Activated T-cell treated with anti-CD3 and anti-CD28 coated beads, Interleukin-2, amount 50 U/mL, for 4 hours (primary cell): Measurements from ENCODE around the gene ITGAL. TPM values are rescaled to one million over a fixed set of nuclear protein-coding genes. Genes with fewer than 3 reads are reported as not detected.

Source experiments
- ATAC-seq, 2 donors: fragments of 200-7000 bp; cut with Tn5 transposase; one replicate each; pipeline ENCODE4 v1.10.0; 2021
- DNase-seq: peaks from one replicate; pipeline ENCODE4 v3.0.0-alpha.2; 2020
- H3K27me3 Mint-ChIP-seq: one replicate; pipeline ENCODE4 v1.8.0; 2021; ENCODE audit warnings: low read depth, mixed read lengths
- H3K36me3 Mint-ChIP-seq: one replicate; pipeline ENCODE4 v1.8.0; 2022; ENCODE audit warnings: mixed read lengths; ENCODE audit not compliant: insufficient read depth
- H3K4me1 Mint-ChIP-seq: one replicate; pipeline ENCODE4 v1.8.0; 2021; ENCODE audit warnings: low read depth, mixed read lengths
- H3K4me3 Mint-ChIP-seq: one replicate; pipeline ENCODE4 v1.8.0; 2021; ENCODE audit warnings: mild to moderate bottlenecking, moderate library complexity, mixed read lengths
- H3K9me3 Mint-ChIP-seq: one replicate; pipeline ENCODE4 v1.8.0; 2021; ENCODE audit warnings: mixed read lengths
- total RNA-seq, 3 donors: library from RNA; stranded (reverse); gene quantifications; one replicate each; pipeline ENCODE4 v1.2.1, GENCODE V29; 2021

ITGAL gene
- total RNA-seq, 3 donors from 2014 or later, result 193 to 259 (median 220) TPM

GRCh38 chr16:30523768-30524574 lies 51.4 kb downstream of the ITGAL start:
- ATAC-seq (no peak), DNase-seq (no peak)
- no peaks in the 10 kb centered on the region for H3K9me3 Mint-ChIP-seq
- peaks cover 16% of the 10 kb centered on the region for H3K4me1 Mint-ChIP-seq
- no peak overlapping the region for H3K4me3 Mint-ChIP-seq
- no peaks in the 10 kb centered on the region for H3K27me3 Mint-ChIP-seq
- H3K36me3 Mint-ChIP-seq, result peaks cover 16% of the 10 kb centered on the region

DNA sequence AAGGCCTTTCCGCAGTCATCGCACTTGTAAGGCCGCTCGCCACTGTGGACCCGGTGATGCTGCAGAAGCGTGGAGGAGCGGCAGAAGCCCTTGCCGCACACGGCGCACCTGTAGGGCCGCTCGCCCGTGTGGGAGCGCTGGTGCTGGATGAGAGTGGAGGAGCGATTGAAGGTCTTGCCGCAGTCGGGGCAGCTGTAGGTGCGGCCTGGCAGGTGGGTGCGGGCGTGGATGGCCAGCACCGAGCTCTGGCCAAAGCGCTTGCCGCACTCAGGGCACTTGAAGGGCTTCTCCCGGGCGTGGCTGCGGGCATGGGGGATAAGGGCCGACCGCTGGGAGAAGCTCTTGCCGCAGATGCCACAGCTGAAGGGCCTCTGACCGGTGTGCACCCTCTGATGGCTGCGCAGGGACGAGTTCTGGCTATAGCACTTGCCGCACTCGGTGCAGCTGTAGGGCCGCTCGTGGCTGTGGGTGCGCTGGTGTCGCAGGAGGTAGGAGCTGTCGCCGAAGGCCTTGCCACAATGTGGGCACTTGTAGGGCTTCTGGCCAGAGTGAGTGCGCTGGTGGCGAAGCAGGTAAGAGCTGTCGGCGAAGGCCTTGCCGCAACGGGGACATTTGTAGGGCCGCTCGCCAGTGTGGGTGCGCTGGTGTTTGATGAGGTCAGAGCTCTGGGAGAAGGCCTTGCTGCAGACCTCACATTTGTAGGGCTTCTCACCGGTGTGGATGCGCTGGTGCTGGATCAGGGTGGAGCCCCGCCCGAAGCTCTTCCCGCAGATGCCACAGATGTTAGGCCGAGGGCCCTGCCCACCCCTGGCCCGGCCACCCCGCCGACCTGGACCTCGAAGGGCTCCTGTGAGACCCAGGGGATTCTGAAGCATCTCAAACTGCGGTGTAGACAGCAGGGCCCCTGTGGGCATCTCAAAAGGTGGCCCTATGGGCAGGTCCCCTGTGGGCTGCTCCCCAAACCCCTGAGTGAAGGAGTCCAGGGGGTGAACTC lies 52.3 kb downstream of the ITGAL start:
- DNase-seq, result no peak
- H3K9me3 Mint-ChIP-seq, result no peaks in the 10 kb centered on the region
- H3K4me3 Mint-ChIP-seq, result peak overlapping the region; percentile 24
- no peak for ATAC-seq
- H3K27me3 Mint-ChIP-seq, result no peaks in the 10 kb centered on the region
- H3K36me3 Mint-ChIP-seq, result peaks cover 10% of the 10 kb centered on the region
- peaks cover 19% of the 10 kb centered on the region for H3K4me1 Mint-ChIP-seq

GRCh38 chr16:30525844-30526136 lies 53.2 kb downstream of the ITGAL start:
- no peaks in the 10 kb centered on the region for H3K9me3 Mint-ChIP-seq
- peaks cover 27% of the 10 kb centered on the region for H3K4me1 Mint-ChIP-seq
- peaks cover 7% of the 10 kb centered on the region for H3K36me3 Mint-ChIP-seq
- H3K27me3 Mint-ChIP-seq, result no peaks in the 10 kb centered on the region
- H3K4me3 Mint-ChIP-seq, result peak overlapping the region; percentile 82
- no peak for DNase-seq
- ATAC-seq, result no peak

DNA sequence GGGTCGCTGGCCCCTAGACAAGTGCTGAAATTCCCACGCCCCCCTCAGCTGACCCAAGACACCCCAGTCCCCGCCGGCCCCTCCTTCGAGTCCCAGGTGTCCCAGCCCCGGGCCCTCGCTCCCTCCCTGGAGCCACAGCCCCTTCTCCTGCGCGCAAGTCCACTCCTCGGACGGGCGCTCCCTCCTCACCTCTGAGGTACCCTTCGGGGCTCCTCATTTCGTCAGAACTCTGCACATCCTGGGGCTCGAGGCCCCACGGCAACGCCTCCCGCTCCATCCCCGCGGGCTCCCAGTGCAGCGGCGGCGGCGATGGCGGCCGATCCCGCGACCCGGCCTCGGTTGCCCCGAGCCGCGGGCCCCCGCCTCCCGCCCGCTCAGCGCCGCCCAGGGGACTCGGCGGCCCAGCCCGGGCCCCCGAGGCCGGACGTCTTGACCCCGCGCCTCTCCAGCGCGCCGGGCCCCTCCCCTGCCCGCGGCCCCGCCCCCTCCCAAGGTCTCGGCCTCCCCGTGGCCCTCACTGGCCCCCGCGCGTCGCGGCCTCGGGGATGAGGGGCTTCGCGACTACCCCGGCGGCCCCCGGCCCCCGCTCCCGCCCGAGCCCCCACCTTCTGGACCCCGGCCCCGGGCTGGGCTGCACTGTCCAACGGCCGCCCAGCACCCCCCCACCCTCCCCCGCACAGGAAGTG lies 53.7 kb downstream of the ITGAL start, which contains the start of gene ZNF768:
TSS of gene ZNF768 (minus strand) at position 430 of the 686 bp plus-strand sequence. CDS start at position 277, 153 bp downstream.
- Mint-ChIP-seq H3K27me3 (no peaks in the 10 kb centered on the region), H3K4me3 (peak within 1 kb of the TSS; percentile 82), H3K36me3 (peaks cover 7% of the 10 kb centered on the region), H3K4me1 (peaks cover 30% of the 10 kb centered on the region), H3K9me3 (no peaks in the 10 kb centered on the region)
- ATAC-seq, result peak; percentile 21 to 30
- DNase-seq, result no peak

DNA sequence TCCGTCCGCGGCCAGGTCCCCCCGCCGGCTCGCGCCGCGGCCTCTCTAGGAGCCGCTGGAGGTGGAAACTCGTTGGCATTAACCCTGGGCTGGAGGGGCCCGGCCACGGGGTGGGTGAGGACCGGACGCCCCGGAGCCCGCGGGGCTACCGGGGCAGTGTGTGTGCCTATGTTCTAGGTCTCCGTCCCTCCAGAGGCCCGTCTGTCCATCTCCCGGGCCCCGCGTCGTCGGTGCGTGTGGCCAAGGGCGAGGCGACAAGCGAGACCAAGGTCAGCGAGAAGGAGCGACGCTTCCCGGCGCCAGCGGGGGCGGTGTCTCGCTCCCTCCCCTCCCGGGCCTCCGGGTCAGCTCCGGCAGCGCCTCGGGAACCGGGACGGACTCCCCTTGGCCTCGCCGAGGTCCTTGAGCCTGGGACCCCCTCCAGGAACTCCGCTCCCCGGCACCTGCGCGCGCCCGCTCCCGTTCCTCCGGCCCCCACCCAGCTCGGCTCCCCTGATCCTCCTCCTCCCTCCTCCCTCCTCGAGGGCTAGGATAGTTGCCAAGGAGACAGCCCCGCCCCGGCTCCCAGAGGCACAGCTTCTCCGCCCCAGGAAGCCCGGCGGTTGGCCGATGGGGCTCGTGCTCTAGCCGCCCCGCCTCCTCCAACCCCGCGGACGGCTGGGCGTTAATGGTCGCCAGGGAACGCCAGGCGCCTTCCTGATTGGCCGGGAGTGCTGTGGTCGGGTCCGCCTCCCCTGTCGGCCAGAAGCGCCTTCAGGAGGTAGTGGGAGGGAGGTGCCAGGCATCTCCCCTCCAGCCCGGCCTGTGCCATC lies 54.5 kb downstream of the ITGAL start:
- Mint-ChIP-seq H3K4me1 (peaks cover 31% of the 10 kb centered on the region), H3K27me3 (no peaks in the 10 kb centered on the region), H3K36me3 (peaks cover 4% of the 10 kb centered on the region), H3K4me3 (peak overlapping the region; percentile 79), H3K9me3 (no peaks in the 10 kb centered on the region)
- DNase-seq (peak; percentile 82), ATAC-seq (peak; percentile 87 to 90)

DNA sequence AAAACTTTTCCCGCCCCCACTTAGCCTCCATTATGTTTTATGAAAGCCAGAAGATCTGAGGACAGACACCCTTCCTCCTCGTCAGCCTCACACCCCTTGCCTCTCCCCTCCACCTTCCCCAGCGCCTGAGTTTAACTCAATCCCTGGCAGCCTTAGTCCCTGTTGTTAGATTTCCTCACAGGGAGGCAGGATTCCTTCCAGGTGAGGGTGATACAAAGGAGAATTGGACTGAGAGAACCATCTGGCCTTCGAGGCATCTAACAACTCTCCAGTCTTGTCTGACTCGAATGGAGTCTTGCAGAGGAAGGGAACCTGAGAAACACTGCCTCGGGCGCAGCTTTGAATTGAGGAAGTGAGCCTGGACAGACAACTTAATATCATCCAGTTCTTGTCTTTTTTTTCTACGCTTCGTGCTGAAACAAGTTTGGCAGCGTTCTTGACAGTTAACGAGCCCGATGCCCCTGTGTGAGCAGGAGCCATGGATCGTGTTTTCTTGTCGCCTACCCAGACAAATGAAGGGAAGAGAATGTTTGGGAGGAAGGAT lies 55.2 kb downstream of the ITGAL start:
- ATAC-seq, result no peak
- Mint-ChIP-seq H3K27me3 (no peaks in the 10 kb centered on the region), H3K36me3 (no peaks in the 10 kb centered on the region), H3K4me3 (peak overlapping the region; percentile 79), H3K4me1 (peaks cover 31% of the 10 kb centered on the region), H3K9me3 (no peaks in the 10 kb centered on the region)
- DNase-seq, result no peak

DNA sequence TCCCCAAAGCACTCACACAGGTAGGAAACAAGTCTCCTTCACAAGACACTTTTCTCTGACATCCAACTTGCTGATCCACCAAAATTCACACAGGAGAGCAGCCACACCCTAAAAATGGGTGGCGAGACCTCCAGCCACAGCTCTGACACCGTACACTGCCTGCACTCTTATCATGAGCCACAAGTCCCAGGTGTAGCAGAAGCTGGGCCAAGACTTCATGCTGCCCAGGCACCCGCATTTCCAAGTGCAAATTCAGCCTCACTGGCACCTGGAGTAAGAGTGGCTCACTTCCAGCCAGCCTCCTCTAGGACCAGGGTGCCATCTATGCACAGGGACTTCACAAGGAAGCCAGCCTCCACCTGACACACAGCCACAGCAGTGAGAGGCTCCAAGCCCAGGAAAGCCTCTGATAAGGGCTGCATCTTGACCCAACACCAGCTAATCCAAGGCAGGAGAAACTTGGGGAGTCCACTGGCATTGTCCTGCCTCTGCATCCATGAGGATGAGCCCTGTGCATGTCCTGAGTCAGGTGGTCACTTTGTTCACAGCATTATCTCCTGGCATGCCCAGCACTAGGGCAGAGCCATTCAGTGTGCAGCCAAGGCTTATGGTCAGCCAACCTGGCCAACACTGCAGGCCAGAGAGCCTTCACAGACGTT lies 56.4 kb downstream of the ITGAL start:
- Mint-ChIP-seq H3K9me3 (no peaks in the 10 kb centered on the region), H3K4me1 (peaks cover 36% of the 10 kb centered on the region), H3K36me3 (no peaks in the 10 kb centered on the region), H3K4me3 (no peak overlapping the region), H3K27me3 (no peaks in the 10 kb centered on the region)
- ATAC-seq, result no peak
- no peak for DNase-seq

DNA sequence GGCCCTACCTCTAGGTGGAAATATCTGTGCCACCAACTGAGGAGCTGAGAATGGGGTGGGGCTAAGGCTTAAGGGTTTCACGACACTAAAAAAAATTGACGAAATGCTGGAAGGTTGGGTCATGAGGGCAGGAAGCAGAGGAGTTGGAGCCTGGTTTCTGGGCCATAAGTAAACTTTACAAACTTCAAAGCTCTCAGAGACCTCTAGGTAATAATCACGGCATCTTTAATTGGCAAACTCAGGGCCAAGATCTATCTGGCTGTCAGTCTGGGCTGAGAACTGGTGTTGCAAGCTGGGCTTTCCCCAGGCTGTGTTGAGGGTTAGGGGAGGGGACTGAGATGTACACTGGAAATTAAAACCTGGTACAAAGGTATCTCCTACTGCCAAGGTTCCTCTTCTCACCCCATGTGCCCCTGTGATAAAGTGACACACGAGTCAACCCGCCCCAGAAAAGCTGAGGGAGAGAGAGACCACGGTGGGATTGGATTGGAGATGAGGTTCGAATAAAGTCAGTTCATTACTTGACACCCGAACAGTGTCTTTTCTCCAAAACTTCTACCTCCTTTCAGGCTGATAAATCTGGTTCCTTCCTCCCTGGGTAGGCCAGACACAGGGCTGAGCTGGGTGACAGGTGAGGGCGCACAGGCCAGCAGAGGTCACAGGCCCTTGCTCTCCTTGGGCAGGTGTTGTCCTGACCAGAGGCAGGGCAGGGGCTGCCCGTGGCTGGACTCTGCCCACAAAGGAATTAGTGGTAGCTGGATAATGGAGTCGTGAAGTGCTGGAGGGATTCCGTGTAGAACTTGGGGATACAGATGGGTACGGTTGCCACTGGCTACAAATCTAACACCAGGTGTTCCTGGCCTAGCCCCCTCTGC lies 57.9 kb downstream of the ITGAL start:
- Mint-ChIP-seq H3K4me3 (no peak overlapping the region), H3K9me3 (no peaks in the 10 kb centered on the region), H3K4me1 (peaks cover 36% of the 10 kb centered on the region), H3K36me3 (no peaks in the 10 kb centered on the region), H3K27me3 (no peaks in the 10 kb centered on the region)
- DNase-seq (no peak), ATAC-seq (no peak)

DNA sequence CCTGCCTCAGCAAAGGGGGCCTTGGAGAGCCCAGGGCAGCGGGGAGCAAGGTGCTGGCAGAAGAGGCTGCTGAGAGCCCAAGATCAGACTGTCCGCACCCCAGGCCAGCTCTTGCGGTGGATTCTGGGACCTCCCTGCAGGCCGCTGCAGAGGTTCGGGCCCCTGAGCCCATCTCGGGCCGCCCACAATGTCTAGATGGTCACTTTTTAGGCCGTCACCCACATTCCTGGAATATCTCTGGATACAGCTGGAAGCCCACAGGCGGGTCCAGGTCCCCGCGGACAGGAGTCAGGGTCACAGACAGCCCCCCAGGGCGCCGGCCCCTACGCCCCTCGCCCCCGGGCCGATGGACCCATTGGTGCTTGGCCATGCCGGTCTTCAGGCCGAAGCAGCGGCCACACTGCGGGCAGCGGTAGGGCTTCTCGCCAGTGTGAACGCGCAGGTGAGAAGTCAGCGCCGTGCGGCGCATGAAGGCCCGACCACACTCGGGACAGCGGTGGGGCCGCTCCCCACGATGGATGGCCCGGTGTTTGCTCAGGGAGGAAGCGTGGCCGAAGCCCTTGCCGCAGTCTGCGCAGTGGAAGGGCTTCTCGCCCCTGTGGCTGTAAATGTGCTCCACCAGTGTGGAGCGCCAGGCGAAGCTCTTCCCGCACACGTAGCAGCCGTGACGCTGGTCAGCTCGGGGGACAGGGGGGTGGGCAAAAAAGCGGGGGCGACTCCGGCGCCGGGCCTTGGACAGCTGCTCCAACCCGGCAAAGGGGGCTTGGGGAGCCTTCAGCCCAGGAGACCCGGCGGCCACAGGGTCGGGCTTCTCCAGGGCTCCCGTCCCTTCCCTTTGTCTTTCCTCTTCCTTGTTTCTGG lies 60.0 kb downstream of the ITGAL start:
- H3K4me1 Mint-ChIP-seq, result peaks cover 46% of the 10 kb centered on the region
- no peak for ATAC-seq

GRCh38 chr16:30533146-30533522 lies 60.6 kb downstream of the ITGAL start:
- ATAC-seq, result no peak
- Mint-ChIP-seq H3K36me3 (peaks cover 2% of the 10 kb centered on the region), H3K27me3 (no peaks in the 10 kb centered on the region), H3K9me3 (no peaks in the 10 kb centered on the region), H3K4me3 (peak overlapping the region; percentile 89), H3K4me1 (peaks cover 40% of the 10 kb centered on the region)
- DNase-seq, result no peak

More for the DNA sequence above, 60.0 kb downstream of the ITGAL start:
- no peak for DNase-seq
- peaks cover 2% of the 10 kb centered on the region for H3K36me3 Mint-ChIP-seq
- H3K9me3 Mint-ChIP-seq, result no peaks in the 10 kb centered on the region
- no peaks in the 10 kb centered on the region for H3K27me3 Mint-ChIP-seq
- peak overlapping the region; percentile 89 for H3K4me3 Mint-ChIP-seq

- Mint-ChIP-seq H3K4me1 (peaks cover 36% of the 10 kb centered on the region), H3K4me3 (peak overlapping the region; percentile 89), H3K36me3 (peaks cover 2% of the 10 kb centered on the region), H3K9me3 (no peaks in the 10 kb centered on the region), H3K27me3 (no peaks in the 10 kb centered on the region)
- ATAC-seq (peak in 1 of 2 donors; percentile 4), DNase-seq (no peak)
Observed at GRCh38 chr16:30533748-30534367, 61.3 kb downstream of the ITGAL start.
